Measurements from ENCODE around the gene RAVER2. TPM values are rescaled to one million over a fixed set of nuclear protein-coding genes. Genes with fewer than 3 reads are reported as not detected.

RAVER2 gene, protein sequence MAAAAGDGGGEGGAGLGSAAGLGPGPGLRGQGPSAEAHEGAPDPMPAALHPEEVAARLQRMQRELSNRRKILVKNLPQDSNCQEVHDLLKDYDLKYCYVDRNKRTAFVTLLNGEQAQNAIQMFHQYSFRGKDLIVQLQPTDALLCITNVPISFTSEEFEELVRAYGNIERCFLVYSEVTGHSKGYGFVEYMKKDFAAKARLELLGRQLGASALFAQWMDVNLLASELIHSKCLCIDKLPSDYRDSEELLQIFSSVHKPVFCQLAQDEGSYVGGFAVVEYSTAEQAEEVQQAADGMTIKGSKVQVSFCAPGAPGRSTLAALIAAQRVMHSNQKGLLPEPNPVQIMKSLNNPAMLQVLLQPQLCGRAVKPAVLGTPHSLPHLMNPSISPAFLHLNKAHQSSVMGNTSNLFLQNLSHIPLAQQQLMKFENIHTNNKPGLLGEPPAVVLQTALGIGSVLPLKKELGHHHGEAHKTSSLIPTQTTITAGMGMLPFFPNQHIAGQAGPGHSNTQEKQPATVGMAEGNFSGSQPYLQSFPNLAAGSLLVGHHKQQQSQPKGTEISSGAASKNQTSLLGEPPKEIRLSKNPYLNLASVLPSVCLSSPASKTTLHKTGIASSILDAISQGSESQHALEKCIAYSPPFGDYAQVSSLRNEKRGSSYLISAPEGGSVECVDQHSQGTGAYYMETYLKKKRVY
- total RNA-seq: 5.1 and 5.9 TPM in 2 replicates

GRCh38 chr1:64744492-64745180, at the start of gene RAVER2:
RAVER2 (plus strand) TSS chr1:64745075; CDS start chr1:64745173, 98 bp downstream.

Other genes with a start within 250 kb of the RAVER2 start
- gene JAK1, start 221.5 kb downstream of the RAVER2 start, total RNA-seq: 43.0 and 55.1 TPM in 2 replicates

Data from hair follicular keratinocyte (primary cell).